Activated T-cell treated with anti-CD3 and anti-CD28 coated beads for 24 hours (primary cell): ENCODE results near the gene LIN28B.

Experiments used
- DNase-seq: peaks from one replicate; pipeline ENCODE4 v3.0.0-alpha.2; 2020; ENCODE audit warnings: low read depth

Gene LIN28B

GRCh38 chr6:105109955-105110895 is 153.3 kb downstream of the LIN28B start:
- DNase-seq = no peak

GRCh38 chr6:105111105-105111504 is 154.2 kb downstream of the LIN28B start:
- DNase-seq = no peak

- no peak for DNase-seq
Measured at GRCh38 chr6:105111871-105112270, 155.0 kb downstream of the LIN28B start.

- no peak for DNase-seq
Measured at GRCh38 chr6:105112577-105112976, 155.7 kb downstream of the LIN28B start.

GRCh38 chr6:105113422-105113821 is 156.5 kb downstream of the LIN28B start:
- DNase-seq = no peak

GRCh38 chr6:105116150-105116549 is 159.2 kb downstream of the LIN28B start:
- no peak for DNase-seq

- DNase-seq = no peak
Measured at GRCh38 chr6:105120570-105120969, 163.7 kb downstream of the LIN28B start.

GRCh38 chr6:105121981-105122380 is 165.1 kb downstream of the LIN28B start:
- no peak for DNase-seq

GRCh38 chr6:105122717-105123116 is 165.8 kb downstream of the LIN28B start:
- no peak for DNase-seq
